Fibroblast of mammary gland (primary cell): ENCODE data around the gene GAP43.

Experiments used
- DNase-seq: peaks from one replicate; pipeline ENCODE4 v3.0.0-alpha.2; 2010; ENCODE audit warnings: low read depth
- H3K4me3 ChIP-seq: 2 replicates; pipeline ENCODE4 v1.5.1; 2011; ENCODE audit warnings: low read depth, mild to moderate bottlenecking, low read length, moderate library complexity; ENCODE audit not compliant: control insufficient read depth
- CTCF ChIP-seq: conservative IDR thresholded peaks from 2 replicates; pipeline ENCODE4 v1.5.1; 2011; ENCODE audit warnings: low read depth, low read length, inconsistent platforms; ENCODE audit not compliant: control insufficient read depth, insufficient read depth

GAP43 gene

GRCh38 chr3:115680803-115681345 is 57.6 kb downstream of the GAP43 start:
- TF ChIP-seq CTCF = no peak
- no peak for DNase-seq
- no peak overlapping the region for H3K4me3 ChIP-seq

DNA sequence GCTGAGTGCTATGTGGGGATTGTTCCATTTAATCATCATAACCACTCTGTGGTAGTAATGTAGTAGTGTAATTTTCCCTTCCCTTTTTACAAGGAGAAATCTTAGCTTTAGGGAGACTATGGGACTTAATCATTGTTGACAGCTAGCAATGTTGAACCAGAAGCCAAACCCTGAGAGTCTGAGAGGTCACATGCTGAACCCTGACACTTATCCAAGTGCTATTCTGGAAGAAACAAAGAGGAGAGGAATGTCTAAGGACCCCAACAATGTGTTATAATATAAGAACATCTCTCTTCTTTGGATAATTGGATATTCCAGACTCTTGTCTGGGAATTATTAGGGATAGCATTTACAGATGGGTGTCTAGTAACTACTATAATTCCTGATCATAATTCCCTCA is 58.4 kb downstream of the GAP43 start:
- no peak overlapping the region for H3K4me3 ChIP-seq
- no peak for TF ChIP-seq CTCF

DNA sequence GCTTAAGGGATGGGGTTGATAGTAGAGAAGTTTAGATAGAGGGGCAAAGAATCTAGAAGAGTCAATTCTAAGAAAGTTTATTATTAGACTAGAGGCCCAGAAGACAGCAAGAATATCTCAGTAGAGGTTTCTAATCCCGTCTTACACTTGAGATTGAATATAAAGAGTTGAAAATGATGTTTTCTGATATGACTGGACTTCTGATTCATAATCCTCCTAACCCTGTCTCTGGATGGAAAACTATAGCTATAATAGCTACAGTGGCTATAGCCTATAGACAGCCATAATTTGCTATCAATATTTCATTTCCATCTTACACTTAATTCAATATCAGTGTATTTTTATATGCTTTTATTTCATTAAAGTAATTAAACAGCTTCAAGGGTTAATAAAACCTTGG is 60.0 kb downstream of the GAP43 start:
- no peak for TF ChIP-seq CTCF
- DNase-seq = no peak
- no peak overlapping the region for H3K4me3 ChIP-seq

More for the DNA sequence above, 58.4 kb downstream of the GAP43 start:
- no peak for DNase-seq

GRCh38 chr3:115683773-115684172 is 60.5 kb downstream of the GAP43 start:
- no peak for DNase-seq
- no peak overlapping the region for H3K4me3 ChIP-seq
- no peak for TF ChIP-seq CTCF

DNA sequence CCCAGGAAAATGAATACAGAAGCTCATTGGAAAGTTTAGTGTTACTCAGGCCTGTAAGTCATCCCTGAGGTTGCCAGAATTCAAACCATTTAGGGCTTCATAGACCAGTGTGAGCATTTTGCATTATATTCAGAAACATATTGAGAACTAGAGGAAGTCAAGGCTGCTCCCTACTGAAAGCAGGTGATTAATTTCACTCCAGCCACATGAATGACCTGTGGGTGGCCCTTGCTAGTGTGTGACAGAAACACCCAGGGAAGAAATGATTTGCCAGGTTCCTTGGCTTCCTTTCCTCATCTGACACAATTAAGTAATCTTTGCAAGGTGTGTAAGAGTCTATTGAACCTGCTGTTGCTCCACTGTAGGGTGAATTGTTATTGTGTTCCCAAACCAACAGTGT is 61.8 kb downstream of the GAP43 start:
- DNase-seq = no peak
- no peak overlapping the region for H3K4me3 ChIP-seq
- no peak for TF ChIP-seq CTCF

- TF ChIP-seq CTCF = no peak
- H3K4me3 ChIP-seq = no peak overlapping the region
- DNase-seq = no peak
Observed at GRCh38 chr3:115687721-115688120, 64.4 kb downstream of the GAP43 start.

DNA sequence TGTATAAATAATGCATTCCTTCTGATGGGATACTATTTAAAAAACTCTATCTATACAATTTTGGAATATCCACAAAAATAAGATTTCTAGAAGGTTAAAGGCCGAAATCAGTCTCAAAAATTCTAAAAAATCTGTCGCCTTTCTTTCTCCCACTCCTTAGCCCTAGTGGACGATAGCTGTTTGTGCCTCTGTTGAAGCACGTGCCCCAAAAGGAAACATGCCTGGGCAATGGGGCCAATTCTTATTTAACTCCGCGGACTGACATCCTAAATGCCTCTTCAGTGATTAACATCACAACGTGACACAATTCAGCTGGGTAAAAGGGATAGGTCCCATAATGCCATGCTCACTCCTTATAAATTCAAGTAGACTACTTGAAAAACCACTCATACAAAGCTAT is 65.1 kb downstream of the GAP43 start:
- TF ChIP-seq CTCF = no peak
- no peak for DNase-seq
- no peak overlapping the region for H3K4me3 ChIP-seq
